ENCODE data around the gene LMO7. TPM values are rescaled to one million over a fixed set of nuclear protein-coding genes. Genes with fewer than 3 reads are reported as not detected.

LMO7 gene
- total RNA-seq, 1 donor from 2014 or later: 239 TPM

GRCh38 chr13:75782985-75783384, 146.9 kb downstream of the LMO7 start:
- H3K4me1 Mint-ChIP-seq (ENCODE audit: unreplicated experiment): peaks cover 26% of the 10 kb centered on the region
- H3K4me3 Mint-ChIP-seq (ENCODE audit: unreplicated experiment): no peak overlapping the region
- no peak overlapping the region for H3K27ac Mint-ChIP-seq (ENCODE audit: unreplicated experiment)
- H3K27me3 Mint-ChIP-seq (ENCODE audit: unreplicated experiment): no peaks in the 10 kb centered on the region
- TF ChIP-seq CTCF (IDR thresholded peaks at IDR 0.05): no peak
- peaks cover 22% of the 10 kb centered on the region for H3K36me3 Mint-ChIP-seq (ENCODE audit: unreplicated experiment)
- H3K9me3 Mint-ChIP-seq (ENCODE audit: unreplicated experiment): peaks cover 8% of the 10 kb centered on the region
- no peak for DNase-seq (ENCODE audit: extremely low spot score, unreplicated experiment)

GRCh38 chr13:75784003-75784402, 147.9 kb downstream of the LMO7 start:
- H3K9me3 Mint-ChIP-seq (ENCODE audit: unreplicated experiment): peaks cover 8% of the 10 kb centered on the region
- DNase-seq (ENCODE audit: extremely low spot score, unreplicated experiment): no peak
- no peak for TF ChIP-seq CTCF (IDR thresholded peaks at IDR 0.05)
- peaks cover 21% of the 10 kb centered on the region for H3K36me3 Mint-ChIP-seq (ENCODE audit: unreplicated experiment)
- H3K27ac Mint-ChIP-seq (ENCODE audit: unreplicated experiment): no peak overlapping the region
- H3K27me3 Mint-ChIP-seq (ENCODE audit: unreplicated experiment): no peaks in the 10 kb centered on the region
- peaks cover 26% of the 10 kb centered on the region for H3K4me1 Mint-ChIP-seq (ENCODE audit: unreplicated experiment)
- no peak overlapping the region for H3K4me3 Mint-ChIP-seq (ENCODE audit: unreplicated experiment)

- Mint-ChIP-seq H3K36me3 (ENCODE audit: unreplicated experiment) (peaks cover 12% of the 10 kb centered on the region), H3K4me3 (ENCODE audit: unreplicated experiment) (no peak overlapping the region), H3K9me3 (ENCODE audit: unreplicated experiment) (peaks cover 5% of the 10 kb centered on the region), H3K4me1 (ENCODE audit: unreplicated experiment) (peaks cover 21% of the 10 kb centered on the region), H3K27me3 (ENCODE audit: unreplicated experiment) (no peaks in the 10 kb centered on the region), H3K27ac (ENCODE audit: unreplicated experiment) (peak overlapping the region; percentile 24)
- TF ChIP-seq CTCF (IDR thresholded peaks at IDR 0.05): no peak
- DNase-seq (ENCODE audit: extremely low spot score, unreplicated experiment): no peak
Measured at GRCh38 chr13:75785130-75785529, 149.0 kb downstream of the LMO7 start.

- Mint-ChIP-seq H3K9me3 (ENCODE audit: unreplicated experiment) (peaks cover 5% of the 10 kb centered on the region), H3K4me1 (ENCODE audit: unreplicated experiment) (peaks cover 26% of the 10 kb centered on the region), H3K27me3 (ENCODE audit: unreplicated experiment) (no peaks in the 10 kb centered on the region), H3K27ac (ENCODE audit: unreplicated experiment) (no peak overlapping the region), H3K36me3 (ENCODE audit: unreplicated experiment) (peaks cover 4% of the 10 kb centered on the region), H3K4me3 (ENCODE audit: unreplicated experiment) (no peak overlapping the region)
- no peak for DNase-seq (ENCODE audit: extremely low spot score, unreplicated experiment)
- no peak for TF ChIP-seq CTCF (IDR thresholded peaks at IDR 0.05)
Measured at GRCh38 chr13:75787249-75787928, 151.3 kb downstream of the LMO7 start.

- Mint-ChIP-seq H3K27ac (ENCODE audit: unreplicated experiment) (no peak overlapping the region), H3K4me3 (ENCODE audit: unreplicated experiment) (no peak overlapping the region), H3K4me1 (ENCODE audit: unreplicated experiment) (peaks cover 34% of the 10 kb centered on the region), H3K27me3 (ENCODE audit: unreplicated experiment) (no peaks in the 10 kb centered on the region), H3K9me3 (ENCODE audit: unreplicated experiment) (no peaks in the 10 kb centered on the region), H3K36me3 (ENCODE audit: unreplicated experiment) (no peaks in the 10 kb centered on the region)
- no peak for TF ChIP-seq CTCF (IDR thresholded peaks at IDR 0.05)
- DNase-seq (ENCODE audit: extremely low spot score, unreplicated experiment): no peak
Measured at GRCh38 chr13:75788481-75788981, 152.4 kb downstream of the LMO7 start.
